HG02642 (cell line): Measurements from ENCODE around the gene RNF38.
"Not testable (repeated sequence)": the region's sequence is repeated elsewhere in the genome, so short reads cannot be mapped to it uniquely, and the experiment has no call there.

Experiments used
- ATAC-seq: cut with Tn5 transposase; IDR thresholded peaks from one replicate; pipeline ENCODE4 v1.9.1; 2021; ENCODE audit warnings: mild to moderate bottlenecking; ENCODE audit not compliant: unreplicated experiment, poor library complexity

Gene RNF38

GRCh38 chr9:36337002-36337401, 63.1 kb downstream of the RNF38 start:
- no peak for ATAC-seq

GRCh38 chr9:36336131-36336907, 63.8 kb downstream of the RNF38 start:
- ATAC-seq: no peak

GRCh38 chr9:36332006-36332405, 68.1 kb downstream of the RNF38 start:
- no peak for ATAC-seq

DNA sequence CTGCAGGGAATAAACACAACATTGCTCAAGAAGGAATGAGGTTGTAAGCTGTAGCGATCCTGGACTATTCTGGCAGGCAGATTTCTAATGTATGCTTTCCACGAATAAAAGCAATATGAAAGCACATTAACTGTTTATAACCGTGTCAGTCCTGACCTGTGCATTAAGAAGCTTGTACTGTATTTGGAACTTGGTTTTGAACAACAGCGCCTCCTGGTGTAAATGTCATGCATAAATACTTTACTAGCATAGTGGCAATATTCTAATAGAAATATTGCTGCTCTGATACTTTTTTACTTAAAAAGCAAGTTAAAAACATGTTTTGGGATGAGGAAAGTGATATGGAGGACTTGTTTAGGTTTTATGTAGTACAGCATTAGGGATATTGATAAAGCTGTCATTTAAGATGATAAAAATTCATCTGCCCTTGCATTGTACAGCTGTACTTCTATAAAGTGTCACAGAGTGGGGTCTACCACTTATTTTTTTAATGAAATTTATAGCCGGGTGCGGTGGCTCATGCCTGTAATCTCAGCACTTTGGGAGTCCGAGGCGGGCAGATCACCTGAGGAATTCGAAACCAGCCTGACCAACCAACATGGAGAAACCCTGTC, 71.2 kb downstream of the RNF38 start:
- ATAC-seq: no peak

GRCh38 chr9:36325081-36325828, 74.8 kb downstream of the RNF38 start:
- ATAC-seq: no peak

- ATAC-seq: no peak
Measured at GRCh38 chr9:36323926-36324325, 76.1 kb downstream of the RNF38 start.

DNA sequence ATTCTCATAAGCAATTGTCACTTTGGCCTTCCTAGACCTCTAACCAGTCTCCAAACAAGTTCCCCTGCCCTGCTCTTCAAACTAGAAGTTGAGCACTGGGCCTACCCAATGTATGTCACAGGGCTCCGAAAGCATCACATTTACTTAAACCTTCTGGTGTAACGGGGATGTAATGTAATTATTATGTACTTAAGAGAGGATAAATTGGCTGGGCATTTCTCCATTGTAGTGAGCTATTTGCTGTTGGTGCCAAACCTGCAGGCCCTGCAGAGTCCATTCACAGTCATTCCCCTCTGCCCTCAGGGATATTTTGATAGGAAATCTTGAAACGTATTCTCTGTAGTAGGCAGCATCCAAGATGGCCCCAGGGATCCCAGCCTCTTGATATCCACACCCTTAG, 77.6 kb downstream of the RNF38 start:
- ATAC-seq: no peak

- ATAC-seq: not testable (repeated sequence)
Measured at GRCh38 chr9:36321903-36322302, 78.2 kb downstream of the RNF38 start.

- no peak for ATAC-seq
Measured at GRCh38 chr9:36320466-36320865, 79.6 kb downstream of the RNF38 start.

DNA sequence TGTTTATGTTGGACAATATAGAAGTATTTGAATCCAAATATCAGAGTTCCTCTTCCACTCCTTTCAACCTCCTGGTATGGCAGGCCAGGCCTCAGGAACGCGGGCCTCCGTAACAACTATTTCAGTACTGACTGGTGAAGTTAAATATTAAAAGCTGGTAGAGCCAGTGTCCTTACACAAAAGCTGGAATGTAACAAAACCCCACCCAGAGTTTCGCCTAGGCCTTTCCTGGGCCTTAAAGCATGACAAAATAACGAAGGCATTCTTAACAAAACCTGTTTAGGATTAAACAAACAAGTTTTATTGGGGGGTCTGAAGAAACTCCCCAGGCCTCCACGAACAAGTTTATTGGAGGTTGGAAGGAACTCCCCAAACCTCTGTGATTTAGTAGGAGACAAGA, 80.3 kb downstream of the RNF38 start:
- no peak for ATAC-seq

- ATAC-seq: no peak
Measured at GRCh38 chr9:36319183-36319582, 80.9 kb downstream of the RNF38 start.

- ATAC-seq: no peak
Measured at GRCh38 chr9:36318212-36318802, 81.8 kb downstream of the RNF38 start.

DNA sequence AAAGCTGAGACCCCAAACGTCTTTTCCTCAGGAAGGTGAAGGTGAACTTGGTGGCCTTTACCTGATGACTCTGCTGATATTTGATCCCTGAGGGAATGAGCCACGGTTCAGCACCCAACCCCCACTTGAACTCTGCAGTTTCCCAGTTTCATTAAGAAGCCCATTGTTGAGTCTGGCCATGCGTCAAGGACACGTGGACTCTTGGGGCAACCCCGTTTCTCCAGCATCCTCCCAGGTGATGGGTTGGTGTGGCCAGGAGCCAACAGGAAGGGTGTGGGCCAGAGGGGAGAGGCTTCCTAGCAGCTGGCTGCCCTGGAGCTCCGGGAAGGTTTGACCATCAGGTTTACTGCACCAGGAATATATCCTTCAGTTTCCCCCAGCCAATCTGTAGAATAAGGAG, 82.3 kb downstream of the RNF38 start:
- no peak for ATAC-seq

GRCh38 chr9:36316611-36317317, 83.3 kb downstream of the RNF38 start:
- ATAC-seq: no peak

GRCh38 chr9:36316049-36316448, 84.0 kb downstream of the RNF38 start:
- no peak for ATAC-seq

- no peak for ATAC-seq
Measured at GRCh38 chr9:36315283-36315682, 84.8 kb downstream of the RNF38 start.

DNA sequence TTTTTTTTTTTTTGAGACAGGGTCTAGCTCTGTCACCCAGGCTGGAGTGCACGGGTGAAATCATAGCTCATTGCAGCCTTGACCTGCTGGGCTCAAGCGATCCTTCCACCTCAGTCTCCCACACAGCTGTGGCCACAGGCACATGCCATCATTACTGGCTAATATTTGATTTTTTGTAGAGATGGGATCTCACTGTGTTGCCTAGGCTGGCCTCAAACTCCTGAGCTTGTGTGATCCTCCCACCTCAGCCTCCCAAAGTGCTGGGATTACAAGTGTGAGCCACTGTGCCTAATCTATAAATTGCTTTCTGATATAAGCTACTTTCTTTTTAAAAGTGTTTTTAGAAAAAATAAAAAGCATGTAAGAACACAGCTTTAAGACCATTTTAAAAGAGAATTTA, 85.3 kb downstream of the RNF38 start:
- no peak for ATAC-seq

- no peak for ATAC-seq
Measured at GRCh38 chr9:36306471-36307306, 93.4 kb downstream of the RNF38 start.

DNA sequence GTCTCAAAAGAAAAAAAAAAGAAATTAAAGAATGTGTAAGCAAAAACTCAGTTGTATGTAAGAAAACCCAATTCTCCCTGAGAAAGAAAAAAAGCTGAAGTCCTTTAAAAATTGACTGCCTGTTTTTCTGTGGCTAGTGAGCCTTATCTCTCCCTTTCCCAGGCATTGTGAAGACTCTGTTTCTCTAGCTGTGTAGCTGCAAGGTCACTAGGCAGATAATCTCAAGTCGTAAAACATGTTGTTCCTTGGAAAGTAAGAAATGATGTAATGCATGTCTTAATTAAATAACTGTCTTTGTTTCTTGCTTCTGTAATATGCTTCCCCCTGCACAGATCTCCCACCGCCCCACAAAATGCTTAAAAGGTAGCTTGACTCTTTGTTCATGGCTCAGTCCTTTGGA, 95.7 kb downstream of the RNF38 start:
- ATAC-seq: not testable (repeated sequence)

GRCh38 chr9:36301227-36301626, 98.8 kb downstream of the RNF38 start:
- no peak for ATAC-seq
